BLaER1 treated with 17β-estradiol and CSF1 and Interleukin-3, amounts not matched to agents 10 nM and 100 nM (cell line): ENCODE measurements around the gene PARP6.

Experiments
- H3K27ac ChIP-seq, 11 experiments: shearing (Covaris generic); formaldehyde crosslinking; 2 replicates each; pipeline ENCODE4 v1.8.1; 2022
- H3K27me3 ChIP-seq, 11 experiments: shearing (Covaris generic); formaldehyde crosslinking; 2 replicates each; pipeline ENCODE4 v1.8.1; 2022
- H3K36me3 ChIP-seq, 11 experiments: shearing (Covaris generic); formaldehyde crosslinking; 2 replicates each; pipeline ENCODE4 v1.8.1; 2022
- H3K4me1 ChIP-seq, 10 experiments: shearing (Covaris generic); formaldehyde crosslinking; 2 replicates each; pipeline ENCODE4 v1.8.1; 2022
- H3K4me2 ChIP-seq, 11 experiments: shearing (Covaris generic); formaldehyde crosslinking; 2 replicates each; pipeline ENCODE4 v1.8.1; 2022
- H3K4me3 ChIP-seq, 10 experiments: shearing (Covaris generic); formaldehyde crosslinking; 2 replicates each; pipeline ENCODE4 v1.8.1; 2022
- H3K9ac ChIP-seq, 11 experiments: shearing (Covaris generic); formaldehyde crosslinking; 2 replicates each; pipeline ENCODE4 v1.8.1; 2022
- H3K9me3 ChIP-seq, 11 experiments: shearing (Covaris generic); formaldehyde crosslinking; replicated peaks in 1 of 11; 2 replicates each; pipeline ENCODE4 v1.8.1; 2022
- H4K20me1 ChIP-seq, 11 experiments: shearing (Covaris generic); formaldehyde crosslinking; 2 replicates each; pipeline ENCODE4 v1.8.1; 2022
- Cebpa-rat ChIP-seq, 11 experiments: shearing (Covaris generic); IDR thresholded peaks; 2 replicates each; pipeline ENCODE4 v1.8.1; 2022

Gene PARP6

GRCh38 chr15:72203507-72203837, 68.9 kb downstream of the PARP6 start:
- peak overlapping the region in 3 of 11 experiments; percentile 17 to 66 (median 25); a peak in 5 of 22 replicates for H3K27ac ChIP-seq
- no peak overlapping the region for H3K4me3 ChIP-seq
- no peaks in the 10 kb centered on the region for H3K9me3 ChIP-seq
- H4K20me1 ChIP-seq = peaks cover 99 to 100% (median 100%) of the 10 kb centered on the region in 11 experiments
- no peak for TF ChIP-seq Cebpa-rat (IDR thresholded peaks at IDR 0.05)
- H3K4me2 ChIP-seq = peak overlapping the region in 4 of 11 experiments; percentile 14 to 42 (median 22); a peak in 7 of 22 replicates
- peaks cover 99 to 100% (median 100%) of the 10 kb centered on the region in 11 experiments for H3K36me3 ChIP-seq
- peak overlapping the region in 4 of 11 experiments; percentile 0 to 24 (median 22); a peak in 3 of 22 replicates for H3K9ac ChIP-seq
- peaks cover 0 to 12% (median 10%) of the 10 kb centered on the region in 11 experiments; a peak in 18 of 22 replicates for H3K27me3 ChIP-seq
- H3K4me1 ChIP-seq = peaks cover 14 to 60% (median 43%) of the 10 kb centered on the region in 10 experiments; a peak in 19 of 20 replicates

- H3K27me3 ChIP-seq = peaks cover 0 to 17% (median 16%) of the 10 kb centered on the region in 11 experiments; a peak in 18 of 22 replicates
- H3K4me1 ChIP-seq = peaks cover 14 to 60% (median 44%) of the 10 kb centered on the region in 10 experiments; a peak in 19 of 20 replicates
- peak overlapping the region in 5 of 11 experiments; percentile 15 to 54 (median 42); a peak in 9 of 22 replicates for H3K4me2 ChIP-seq
- H3K27ac ChIP-seq = peak overlapping the region in 4 of 11 experiments; percentile 0 to 66 (median 21); a peak in 6 of 22 replicates
- H3K4me3 ChIP-seq = no peak overlapping the region
- peaks cover 99 to 100% (median 100%) of the 10 kb centered on the region in 11 experiments for H4K20me1 ChIP-seq
- no peaks in the 10 kb centered on the region for H3K9me3 ChIP-seq
- peak overlapping the region in 8 of 11 experiments; percentile 20 to 62 (median 26); a peak in 7 of 22 replicates for H3K9ac ChIP-seq
- H3K36me3 ChIP-seq = peaks cover 99 to 100% (median 100%) of the 10 kb centered on the region in 11 experiments
- TF ChIP-seq Cebpa-rat (IDR thresholded peaks at IDR 0.05) = no peak
These were observed 69.4 kb downstream of the PARP6 start for GRCh38 chr15:72202801-72203506.

DNA sequence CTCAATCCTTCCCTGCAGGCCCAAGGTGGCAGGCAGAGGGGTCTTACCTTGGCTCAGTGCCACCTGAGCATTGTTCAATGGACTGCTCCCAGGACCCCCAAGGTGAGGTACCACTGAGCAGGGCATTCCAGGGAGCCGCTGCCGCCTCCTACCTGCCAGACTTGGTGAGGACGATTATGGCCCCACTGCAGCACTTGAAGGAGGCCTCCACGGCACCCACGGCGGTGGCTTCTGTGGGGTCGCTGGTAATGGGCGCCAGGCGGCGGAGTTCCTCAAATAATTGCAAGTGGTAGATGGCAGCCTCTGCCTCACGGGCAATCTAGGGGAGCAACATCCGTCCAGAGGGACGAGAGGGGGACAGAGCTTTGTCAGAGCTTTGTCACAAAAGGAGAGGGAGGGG, 70.1 kb downstream of the PARP6 start:
- H3K4me3 ChIP-seq = no peak overlapping the region
- TF ChIP-seq Cebpa-rat (IDR thresholded peaks at IDR 0.05) = no peak
- H3K9ac ChIP-seq = peak overlapping the region in 5 of 11 experiments; percentile 24 to 62 (median 28); a peak in 5 of 22 replicates
- peaks cover 9 to 60% (median 41%) of the 10 kb centered on the region in 10 experiments; a peak in 19 of 20 replicates for H3K4me1 ChIP-seq
- peaks cover 93 to 96% (median 95%) of the 10 kb centered on the region in 11 experiments for H3K36me3 ChIP-seq
- H3K9me3 ChIP-seq = no peaks in the 10 kb centered on the region
- H4K20me1 ChIP-seq = peaks cover 92 to 100% (median 97%) of the 10 kb centered on the region in 11 experiments
- peak overlapping the region in 4 of 11 experiments; percentile 0 to 66 (median 32); a peak in 4 of 22 replicates for H3K27ac ChIP-seq
- H3K27me3 ChIP-seq = peaks cover 0 to 23% (median 21%) of the 10 kb centered on the region in 11 experiments; a peak in 18 of 22 replicates
- peak overlapping the region in 5 of 11 experiments; percentile 20 to 55 (median 51); a peak in 9 of 22 replicates for H3K4me2 ChIP-seq

DNA sequence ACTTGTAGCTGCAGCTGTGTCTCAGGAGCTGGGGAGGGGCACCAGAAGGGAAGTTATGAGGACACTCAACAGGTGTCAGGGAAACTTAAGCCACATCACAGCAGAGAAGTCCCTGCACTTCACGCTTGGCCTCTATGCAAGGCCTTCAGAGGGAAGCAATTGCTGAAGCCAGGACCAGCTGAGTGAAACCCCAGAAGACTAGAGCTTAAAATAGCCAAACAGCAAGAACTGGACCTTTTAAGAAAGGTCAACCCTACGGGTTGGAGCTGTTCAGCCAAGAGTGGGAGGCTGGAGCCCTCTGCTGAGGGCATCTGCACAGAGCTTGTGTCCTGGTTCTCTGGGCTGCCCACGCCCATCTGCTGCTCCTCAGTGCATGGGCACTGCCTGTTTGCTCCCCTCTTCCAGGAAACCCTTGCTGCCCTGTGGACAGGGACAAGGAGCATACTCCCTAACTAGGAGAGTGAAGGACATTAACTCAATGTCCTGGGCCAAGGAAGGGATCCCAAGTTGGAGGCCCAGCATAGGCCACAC, 70.9 kb downstream of the PARP6 start:
- Histone ChIP-seq H3K4me3 (no peak overlapping the region), H3K4me1 (peaks cover 7 to 53% (median 38%) of the 10 kb centered on the region in 10 experiments; a peak in 19 of 20 replicates), H3K9ac (peak overlapping the region in 10 of 11 experiments; percentile 3 to 64 (median 46); a peak in 13 of 22 replicates), H3K9me3 (no peaks in the 10 kb centered on the region), H3K27me3 (peaks cover 0 to 31% (median 30%) of the 10 kb centered on the region in 11 experiments; a peak in 18 of 22 replicates), H3K36me3 (peaks cover 85 to 87% (median 87%) of the 10 kb centered on the region in 11 experiments), H3K4me2 (peak overlapping the region in 5 of 11 experiments; percentile 19 to 55 (median 51); a peak in 9 of 22 replicates), H3K27ac (peak overlapping the region in 5 of 11 experiments; percentile 6 to 66 (median 40); a peak in 7 of 22 replicates), H4K20me1 (peaks cover 84 to 100% (median 97%) of the 10 kb centered on the region in 11 experiments)
- no peak for TF ChIP-seq Cebpa-rat (IDR thresholded peaks at IDR 0.05)

DNA sequence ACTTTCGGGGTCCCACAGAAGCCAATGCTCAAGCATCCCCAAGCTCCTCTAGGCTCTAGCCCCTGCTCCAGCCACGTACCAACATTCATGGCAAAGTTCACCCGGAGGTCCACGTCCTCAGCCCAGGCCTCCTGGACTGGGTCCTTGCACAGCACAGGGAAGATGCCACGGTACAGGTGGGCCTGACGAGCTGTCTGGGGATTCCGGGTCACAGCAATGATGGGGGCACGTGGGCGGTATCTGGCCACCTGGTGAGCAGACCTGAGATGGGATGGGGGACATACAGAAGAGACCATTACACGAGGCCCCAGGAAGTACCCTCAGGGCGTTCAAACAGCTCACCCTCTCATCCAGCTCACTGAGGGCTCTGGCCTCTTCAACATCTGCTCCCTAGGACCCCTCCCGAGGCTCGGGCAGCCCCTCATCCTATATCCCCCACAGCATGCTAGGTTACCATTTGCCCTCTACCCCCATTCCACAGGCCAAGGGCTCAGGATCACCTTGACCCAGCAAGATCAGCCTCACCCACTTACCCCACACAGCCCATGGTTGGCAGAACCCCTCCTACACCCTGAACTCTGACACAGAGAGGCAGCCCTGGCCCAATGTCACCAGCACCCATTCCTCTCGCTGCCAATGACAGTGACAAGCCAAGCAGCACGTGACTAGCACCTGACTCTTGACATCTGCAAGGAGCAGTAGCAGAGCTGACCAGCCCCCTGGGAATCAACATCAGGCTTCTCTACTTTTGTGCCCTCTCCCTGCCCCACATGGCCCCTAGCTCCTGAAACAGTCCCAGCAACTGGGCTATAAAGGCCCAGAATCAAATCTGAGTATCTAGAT, 71.7 kb downstream of the PARP6 start:
- Histone ChIP-seq H3K36me3 (peaks cover 76 to 79% (median 78%) of the 10 kb centered on the region in 11 experiments), H3K4me1 (peaks cover 15 to 49% (median 39%) of the 10 kb centered on the region in 10 experiments), H3K27ac (peak overlapping the region in 4 of 11 experiments; percentile 28 to 66 (median 40); a peak in 5 of 22 replicates), H3K4me3 (no peak overlapping the region), H3K9ac (peak overlapping the region in 6 of 11 experiments; percentile 6 to 64 (median 46); a peak in 6 of 22 replicates), H3K27me3 (peaks cover 0 to 33% (median 31%) of the 10 kb centered on the region in 11 experiments; a peak in 18 of 22 replicates), H3K4me2 (peak overlapping the region in 4 of 11 experiments; percentile 42 to 55 (median 52); a peak in 4 of 22 replicates), H4K20me1 (peaks cover 76 to 100% (median 90%) of the 10 kb centered on the region in 11 experiments), H3K9me3 (no peaks in the 10 kb centered on the region)
- no peak for TF ChIP-seq Cebpa-rat (IDR thresholded peaks at IDR 0.05)

GRCh38 chr15:72199721-72200212, 72.6 kb downstream of the PARP6 start:
- no peak overlapping the region for H3K4me3 ChIP-seq
- H3K27me3 ChIP-seq = peaks cover 0 to 33% (median 31%) of the 10 kb centered on the region in 11 experiments; a peak in 18 of 22 replicates
- peaks cover 68 to 70% (median 70%) of the 10 kb centered on the region in 11 experiments for H3K36me3 ChIP-seq
- no peaks in the 10 kb centered on the region for H3K9me3 ChIP-seq
- no peak overlapping the region for H3K4me2 ChIP-seq
- peaks cover 24 to 54% (median 42%) of the 10 kb centered on the region in 10 experiments for H3K4me1 ChIP-seq
- H4K20me1 ChIP-seq = peaks cover 67 to 97% (median 82%) of the 10 kb centered on the region in 11 experiments
- peak overlapping the region in 3 of 11 experiments; percentile 34 to 66 (median 45); a peak in 3 of 22 replicates for H3K27ac ChIP-seq
- no peak overlapping the region for H3K9ac ChIP-seq
- no peak for TF ChIP-seq Cebpa-rat (IDR thresholded peaks at IDR 0.05)

GRCh38 chr15:72199205-72199515, 73.2 kb downstream of the PARP6 start:
- H4K20me1 ChIP-seq = peaks cover 61 to 91% (median 76%) of the 10 kb centered on the region in 11 experiments
- H3K27ac ChIP-seq = no peak overlapping the region
- peaks cover 25 to 54% (median 39%) of the 10 kb centered on the region in 10 experiments for H3K4me1 ChIP-seq
- no peak overlapping the region for H3K4me3 ChIP-seq
- TF ChIP-seq Cebpa-rat (IDR thresholded peaks at IDR 0.05) = no peak
- no peaks in the 10 kb centered on the region for H3K9me3 ChIP-seq
- peaks cover 0 to 33% (median 31%) of the 10 kb centered on the region in 11 experiments; a peak in 18 of 22 replicates for H3K27me3 ChIP-seq
- no peak overlapping the region for H3K9ac ChIP-seq
- H3K36me3 ChIP-seq = peaks cover 62 to 64% (median 64%) of the 10 kb centered on the region in 11 experiments
- H3K4me2 ChIP-seq = no peak overlapping the region; a peak in 2 of 22 replicates
